ENCODE measurements around the gene SLC12A7. TPM values are rescaled to one million over a fixed set of nuclear protein-coding genes. Genes with fewer than 3 reads are reported as not detected.

The SLC12A7 gene
- total and polyA plus RNA-seq, 12 donors, result 36.3 to 208 (median 143) TPM

GRCh38 chr5:1101961-1102713 lies 9.7 kb downstream of the SLC12A7 start:
- WGBS, 2 donors, result 10 to 12% methylated on average over 22 to 23 of the region's 23 CpGs

GRCh38 chr5:1100664-1101574 lies 10.9 kb downstream of the SLC12A7 start:
- peak overlapping the region in 9 of 10 donors; percentile 16 to 99 (median 97) for H3K27ac ChIP-seq
- no peak overlapping the region for H3K4me3 ChIP-seq
- no peaks in the 10 kb centered on the region for H3K27me3 ChIP-seq
- H3K9me3 ChIP-seq, result no peaks in the 10 kb centered on the region
- DNase-seq (no peak), ATAC-seq (no peak)
- H3K4me1 ChIP-seq, result peaks cover 59 to 91% (median 82%) of the 10 kb centered on the region in 9 donors
- TF ChIP-seq CTCF (IDR thresholded peaks at IDR 0.05), result no peak
- peaks cover 0 to 18% (median 0%) of the 10 kb centered on the region in 9 donors for H3K36me3 ChIP-seq
- intact Hi-C loops (cut with DNase I), result no loop called here
- WGBS, 2 donors, result 65 to 72% methylated on average over 33 of the region's 33 CpGs

More at GRCh38 chr5:1101961-1102713, 9.7 kb downstream of the SLC12A7 start:
- peaks cover 0 to 22% (median 0%) of the 10 kb centered on the region in 9 donors for H3K36me3 ChIP-seq
- no peaks in the 10 kb centered on the region for H3K27me3 ChIP-seq
- ATAC-seq (peak; percentile 19 to 61 (median 31)), DNase-seq (peak in 1 of 2 donors; percentile 75)
- TF ChIP-seq CTCF (IDR thresholded peaks at IDR 0.05), result no peak
- no peaks in the 10 kb centered on the region for H3K9me3 ChIP-seq
- peak overlapping the region; percentile 18 to 99 (median 97) for H3K27ac ChIP-seq
- H3K4me1 ChIP-seq, result peaks cover 55 to 93% (median 91%) of the 10 kb centered on the region in 9 donors
- peak overlapping the region in 8 of 10 donors; percentile 24 to 44 (median 34) for H3K4me3 ChIP-seq
- intact Hi-C loops (cut with DNase I), result no loop called here

GRCh38 chr5:1099926-1100663 lies 11.8 kb downstream of the SLC12A7 start:
- Histone ChIP-seq H3K27ac (peak overlapping the region in 9 of 10 donors; percentile 26 to 99 (median 92)), H3K4me1 (peaks cover 57 to 91% (median 76%) of the 10 kb centered on the region in 9 donors), H3K36me3 (peaks cover 0 to 27% (median 0%) of the 10 kb centered on the region in 9 donors), H3K9me3 (no peaks in the 10 kb centered on the region), H3K27me3 (no peaks in the 10 kb centered on the region), H3K4me3 (peak overlapping the region in 4 of 10 donors; percentile 1 to 17 (median 6))
- intact Hi-C loops (cut with DNase I), result no loop called here
- DNase-seq (no peak), ATAC-seq (no peak)
- no peak for TF ChIP-seq CTCF (IDR thresholded peaks at IDR 0.05)
- 47 to 70% methylated on average over 48 of the region's 48 CpGs for WGBS, 2 donors
